Measurements from ENCODE around the gene INO80D.

DNA sequence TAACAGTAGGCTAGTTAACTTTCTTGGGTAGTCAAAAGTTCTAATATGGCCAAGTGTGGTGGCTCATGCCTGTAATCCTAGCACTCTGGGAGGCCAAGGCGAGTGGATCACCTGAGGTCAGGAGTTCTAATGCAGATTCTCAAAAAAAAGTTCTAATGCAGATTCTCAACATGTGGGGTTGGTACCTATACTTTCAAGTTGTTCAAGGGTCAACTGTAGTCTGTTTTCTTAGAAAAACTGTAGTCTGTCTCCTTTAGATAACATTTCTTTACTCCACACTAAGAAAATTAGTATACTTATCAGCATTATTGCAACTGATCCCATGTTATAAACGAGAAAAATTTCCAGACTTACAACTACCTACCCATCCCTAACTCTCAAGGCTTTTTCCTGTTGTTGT, 16.6 kb downstream of the INO80D start:
- TF ChIP-seq, protein P1, sequence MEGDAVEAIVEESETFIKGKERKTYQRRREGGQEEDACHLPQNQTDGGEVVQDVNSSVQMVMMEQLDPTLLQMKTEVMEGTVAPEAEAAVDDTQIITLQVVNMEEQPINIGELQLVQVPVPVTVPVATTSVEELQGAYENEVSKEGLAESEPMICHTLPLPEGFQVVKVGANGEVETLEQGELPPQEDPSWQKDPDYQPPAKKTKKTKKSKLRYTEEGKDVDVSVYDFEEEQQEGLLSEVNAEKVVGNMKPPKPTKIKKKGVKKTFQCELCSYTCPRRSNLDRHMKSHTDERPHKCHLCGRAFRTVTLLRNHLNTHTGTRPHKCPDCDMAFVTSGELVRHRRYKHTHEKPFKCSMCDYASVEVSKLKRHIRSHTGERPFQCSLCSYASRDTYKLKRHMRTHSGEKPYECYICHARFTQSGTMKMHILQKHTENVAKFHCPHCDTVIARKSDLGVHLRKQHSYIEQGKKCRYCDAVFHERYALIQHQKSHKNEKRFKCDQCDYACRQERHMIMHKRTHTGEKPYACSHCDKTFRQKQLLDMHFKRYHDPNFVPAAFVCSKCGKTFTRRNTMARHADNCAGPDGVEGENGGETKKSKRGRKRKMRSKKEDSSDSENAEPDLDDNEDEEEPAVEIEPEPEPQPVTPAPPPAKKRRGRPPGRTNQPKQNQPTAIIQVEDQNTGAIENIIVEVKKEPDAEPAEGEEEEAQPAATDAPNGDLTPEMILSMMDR (IDR thresholded peaks at IDR 0.05): no peak
- TF ChIP-seq EP300 (IDR thresholded peaks at IDR 0.05): no peak
